Activated T-helper 9 cell treated with anti-CD3 and anti-CD28 coated beads, Interleukin-2, amount 50 U/mL, for 16 hours (primary cell): Measurements from ENCODE around the gene NEK5.
A peak's percentile ranks its signal among the peaks of the same experiment; 100 is the strongest.
"Not testable (repeated sequence)": the region's sequence is repeated elsewhere in the genome, so short reads cannot be mapped to it uniquely, and the experiment has no call there.

ENCODE experiments used
- DNase-seq: peaks from one replicate; pipeline ENCODE4 v3.0.0-alpha.2; 2020; ENCODE audit warnings: low read depth

Gene NEK5

GRCh38 chr13:52070929-52071523 is 57.8 kb downstream of the NEK5 start:
- no peak for DNase-seq

- no peak for DNase-seq
These were observed 61.6 kb downstream of the NEK5 start for GRCh38 chr13:52067237-52067636.

DNA sequence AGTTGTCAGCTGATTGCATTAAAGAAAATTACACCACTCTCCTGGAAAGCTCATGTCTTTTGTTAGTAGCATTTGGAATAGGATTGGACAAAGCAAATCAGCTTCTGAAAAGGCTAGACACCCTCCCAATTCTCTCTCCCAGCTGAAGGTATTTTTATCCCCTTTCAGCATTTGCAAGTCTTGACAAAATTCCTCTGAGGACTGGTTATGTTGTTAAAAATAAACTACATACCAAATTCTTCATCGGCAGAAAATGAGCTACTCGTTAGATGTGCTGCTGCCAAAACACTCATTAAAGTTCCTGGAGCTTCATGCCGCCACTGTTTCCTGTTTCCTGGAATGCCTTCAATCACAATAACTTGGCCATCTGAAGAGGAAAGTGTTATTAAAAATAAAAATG is 67.3 kb downstream of the NEK5 start:
- no peak for DNase-seq

DNA sequence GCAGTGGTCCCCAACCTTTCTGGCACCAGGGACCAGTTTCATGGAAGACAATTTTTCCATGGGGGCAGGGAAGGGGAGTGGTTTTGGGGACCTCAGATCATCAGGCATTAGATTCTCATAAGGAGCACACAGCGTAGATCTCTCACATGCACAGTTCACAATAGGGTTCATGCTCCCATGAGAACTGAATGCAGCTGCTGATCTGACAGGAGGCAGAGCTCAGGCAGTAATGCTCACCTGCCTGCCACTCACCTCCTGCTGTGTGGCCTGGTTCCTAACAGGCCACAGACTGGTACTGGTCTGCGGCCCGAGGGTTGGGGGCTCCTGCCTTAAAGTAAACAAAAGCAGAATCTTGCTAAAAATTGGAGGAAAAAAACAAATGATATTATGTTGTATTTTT is 67.8 kb downstream of the NEK5 start:
- DNase-seq = not testable (repeated sequence)

DNA sequence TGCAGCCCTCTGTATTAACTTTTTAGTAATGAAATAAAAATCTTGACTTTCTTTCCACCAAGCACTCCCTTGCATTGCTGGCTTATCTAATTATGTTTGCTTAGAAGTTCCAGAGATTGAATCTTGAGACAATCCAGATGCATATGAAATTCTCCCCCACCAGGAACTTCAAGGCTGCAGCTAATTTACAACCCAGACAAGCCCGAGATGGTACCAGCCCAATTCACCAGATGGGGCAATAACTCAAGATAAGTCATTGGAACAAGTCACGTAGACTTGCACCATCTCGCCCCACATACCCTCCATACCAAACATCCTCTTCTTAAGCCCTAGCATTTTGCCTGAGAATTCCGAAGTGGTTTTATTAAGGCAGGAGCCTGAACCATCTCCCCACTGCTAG is 75.4 kb downstream of the NEK5 start:
- no peak for DNase-seq

GRCh38 chr13:52051400-52051799 is 77.5 kb downstream of the NEK5 start:
- no peak for DNase-seq

DNA sequence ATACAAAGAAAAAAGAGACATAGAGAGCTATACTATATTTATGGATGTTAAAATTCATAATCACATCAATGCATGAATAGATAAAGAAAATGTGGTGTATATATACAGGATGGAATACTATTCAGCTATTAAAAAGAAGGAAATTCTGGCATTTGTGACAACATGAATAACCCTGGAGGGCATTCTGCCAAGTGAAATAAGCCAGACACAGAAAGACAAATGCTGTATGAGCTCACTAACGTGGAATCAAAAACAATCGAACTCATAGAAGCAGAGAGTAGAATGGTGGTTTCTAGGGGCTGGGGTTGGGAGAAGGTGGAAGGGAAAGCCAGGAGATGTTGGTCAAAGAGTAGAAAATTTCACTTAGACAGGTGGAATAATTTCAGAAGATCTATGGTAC is 80.4 kb downstream of the NEK5 start:
- no peak for DNase-seq

- no peak for DNase-seq
These were observed 81.4 kb downstream of the NEK5 start for GRCh38 chr13:52047463-52047862.

DNA sequence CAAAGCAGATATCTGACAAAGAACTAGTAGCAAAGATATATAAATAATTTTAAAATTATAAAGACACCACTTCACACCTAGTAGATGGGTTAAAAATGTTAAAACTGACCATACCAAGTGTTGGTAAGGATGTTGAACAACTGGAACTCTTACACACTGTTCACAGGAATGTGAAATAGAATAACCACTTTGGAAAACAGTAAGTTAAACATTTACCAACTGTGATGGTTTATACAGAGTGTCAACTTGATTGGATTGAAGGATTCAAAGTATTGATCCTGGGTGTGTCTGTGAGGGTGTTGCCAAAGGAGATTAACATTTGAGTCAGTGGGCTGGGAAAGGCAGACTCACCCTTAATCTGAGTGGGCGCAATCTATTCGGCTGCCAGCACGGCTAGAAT is 85.2 kb downstream of the NEK5 start:
- DNase-seq = no peak

- DNase-seq = no peak
These were observed 92.8 kb downstream of the NEK5 start for GRCh38 chr13:52036037-52036436.

DNA sequence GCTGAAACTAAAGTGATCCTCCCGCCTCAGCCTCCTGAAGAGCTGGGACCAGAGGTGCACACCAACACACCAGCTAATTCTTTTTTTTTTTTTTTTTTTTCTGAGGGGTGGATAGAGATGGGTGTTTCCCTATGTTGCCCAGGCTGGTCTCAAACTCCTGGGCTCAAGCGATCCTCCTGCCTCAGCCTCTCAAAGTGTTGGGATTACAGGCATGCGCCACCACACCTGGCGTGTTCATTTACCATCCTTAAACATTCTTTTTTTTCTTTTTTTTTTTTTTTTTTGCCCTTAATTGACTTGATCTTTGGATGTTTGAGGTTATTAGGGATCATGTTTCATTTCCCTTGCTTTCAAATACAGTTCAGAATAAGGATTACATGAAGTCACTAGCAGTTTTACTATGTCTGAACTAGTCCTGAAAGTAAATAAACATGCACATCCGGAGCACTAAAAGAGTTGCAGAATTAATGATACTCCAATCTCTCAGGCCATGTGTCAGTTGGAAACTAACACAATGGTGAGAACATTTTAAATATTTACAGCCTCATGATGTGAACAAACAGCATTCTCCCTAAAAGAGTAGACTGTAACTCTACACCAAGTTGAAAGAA is 94.2 kb downstream of the NEK5 start:
- DNase-seq = no peak

DNA sequence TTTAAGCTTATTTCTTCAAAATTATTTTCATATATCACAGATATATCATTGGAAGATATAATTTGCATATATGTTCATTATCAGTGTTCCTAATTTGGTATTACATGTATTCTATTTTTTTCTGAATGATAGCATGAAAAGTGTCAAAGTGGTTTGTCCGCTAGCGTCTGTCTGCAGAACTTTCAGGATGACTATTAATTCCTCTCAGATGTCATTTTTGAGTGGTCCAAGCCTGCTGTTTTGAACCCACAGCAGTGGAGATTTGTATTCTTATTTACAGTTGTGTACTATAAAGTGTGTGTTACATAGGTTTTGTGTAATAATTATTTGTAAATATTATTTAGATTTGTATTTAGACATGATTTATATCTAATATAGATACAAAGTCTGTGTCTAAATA is 95.8 kb downstream of the NEK5 start:
- DNase-seq = no peak

- not testable (repeated sequence) for DNase-seq
These were observed 98.5 kb downstream of the NEK5 start for GRCh38 chr13:52030401-52030800.

- DNase-seq = no peak
These were observed 99.3 kb downstream of the NEK5 start for GRCh38 chr13:52029569-52029968.

- no peak for DNase-seq
These were observed 101.0 kb downstream of the NEK5 start for GRCh38 chr13:52027832-52028231.

DNA sequence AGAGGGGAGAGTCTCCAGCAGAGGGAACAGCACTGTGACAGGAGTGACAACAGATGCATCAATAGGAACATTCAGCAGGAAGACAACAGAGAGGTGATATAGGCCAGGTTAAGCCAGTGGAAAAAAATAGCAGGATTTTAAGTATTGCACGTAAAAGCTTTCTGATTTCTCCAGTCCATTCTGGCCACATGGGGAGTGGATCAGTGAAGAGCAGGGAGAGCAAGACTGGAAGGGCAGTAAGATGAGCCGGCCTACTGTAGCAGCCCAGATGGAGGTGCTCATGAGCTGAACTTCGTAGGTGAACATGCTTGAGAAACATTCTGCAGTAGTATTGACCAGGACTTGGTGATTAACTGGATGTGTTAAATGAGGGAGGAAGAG is 102.6 kb downstream of the NEK5 start:
- DNase-seq = no peak

- DNase-seq = no peak
These were observed 103.2 kb downstream of the NEK5 start for GRCh38 chr13:52025475-52026245.

- DNase-seq = no peak
These were observed 104.4 kb downstream of the NEK5 start, which contains the start of gene UTP14C for GRCh38 chr13:52024481-52024880. TSS of gene UTP14C (plus strand) at chr13:52024691. CDS start at chr13:52028805, 4,114 bp downstream.

DNA sequence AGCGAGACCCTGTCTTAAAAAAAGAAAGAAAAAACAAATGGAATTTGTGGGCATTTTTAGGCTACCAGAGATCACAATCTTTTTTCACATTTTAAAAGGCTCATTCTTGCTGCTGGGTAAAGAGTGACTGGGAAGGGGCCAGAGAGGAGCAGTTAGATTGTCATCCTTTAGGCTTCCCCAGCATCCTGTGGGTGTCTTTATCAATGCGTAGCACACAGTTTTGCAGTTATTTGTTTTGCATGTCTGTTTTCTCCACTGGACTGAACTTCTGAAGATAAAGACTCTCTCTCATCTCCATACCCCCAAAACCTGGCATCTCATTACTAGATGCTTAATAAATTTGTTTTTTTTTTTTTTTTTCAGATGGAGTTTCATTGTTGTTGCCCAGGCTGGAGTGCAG is 106.5 kb downstream of the NEK5 start:
- DNase-seq = no peak

GRCh38 chr13:52020191-52020590 is 108.7 kb downstream of the NEK5 start:
- no peak for DNase-seq

- no peak for DNase-seq
These were observed 112.6 kb downstream of the NEK5 start for GRCh38 chr13:52016296-52016695.

GRCh38 chr13:52012512-52012836 is 116.4 kb downstream of the NEK5 start:
- no peak for DNase-seq

- DNase-seq = peak; percentile 99
These were observed 117.0 kb downstream of the NEK5 start, which contains the start of gene ALG11 for GRCh38 chr13:52011632-52012511. TSS of gene ALG11 (plus strand) at chr13:52012398. CDS start at chr13:52012419, 21 bp downstream.
